Transverse colon (tissue), 4 donors: ENCODE data around the gene CPM.

Experiments
- POLR2AphosphoS5 ChIP-seq, 3 donors: sonication (generic); formaldehyde crosslinking; IDR thresholded peaks; one replicate each; pipeline ENCODE4 v1.6.1; 2016; ENCODE audit warnings: antibody characterized with exemption in 3 of 3
- TF ChIP-seq, protein P1 (sequence below), 5 experiments: fragments of 200-600 bp in 3 of 5; fragments of 450-650 bp in 2 of 5; sonication (generic) in 3 of 5; IDR thresholded peaks; 1 replicate in 2 of 5; 2 replicates in 3 of 5; pipeline ENCODE4 v1.5.1; 2016 to 2017; ENCODE audit warnings: antibody characterized with exemption in 5 of 5, inconsistent platforms in 3 of 5, mild to moderate bottlenecking in 2 of 5, moderate library complexity in 1 of 5

DNA sequence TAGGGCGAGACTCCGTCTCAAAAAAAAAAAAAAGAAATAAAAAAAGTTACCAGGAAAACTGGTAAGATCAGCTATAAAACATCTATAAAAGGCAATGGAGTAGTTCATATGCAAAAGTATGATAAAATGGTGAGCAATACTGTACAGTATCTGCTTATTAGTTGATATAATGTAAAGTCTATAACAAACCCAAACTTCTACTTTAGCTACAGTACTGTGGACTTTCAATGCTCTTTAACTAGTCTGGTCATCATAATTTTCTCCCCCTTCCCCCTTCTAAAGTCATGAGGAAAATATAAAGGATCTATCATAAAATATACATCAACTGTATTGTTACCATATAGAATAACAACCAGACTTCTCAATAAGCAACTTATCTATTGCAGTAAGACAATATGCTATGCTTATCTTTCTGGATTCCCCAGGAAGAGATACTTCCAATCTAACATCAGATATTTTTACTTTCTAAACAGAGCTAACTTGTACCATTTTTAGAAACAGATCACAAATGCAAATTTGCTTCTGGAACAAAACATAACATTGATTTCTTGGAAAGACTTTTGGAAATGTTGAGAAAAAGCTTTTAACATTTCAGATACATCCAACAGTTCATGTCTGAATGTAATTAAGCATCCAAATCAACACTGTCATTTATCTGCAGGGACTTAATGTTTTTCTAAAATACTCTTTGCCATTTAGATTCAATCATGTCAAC lies 81.2 kb downstream of the CPM start:
- TF ChIP-seq, protein P1, sequence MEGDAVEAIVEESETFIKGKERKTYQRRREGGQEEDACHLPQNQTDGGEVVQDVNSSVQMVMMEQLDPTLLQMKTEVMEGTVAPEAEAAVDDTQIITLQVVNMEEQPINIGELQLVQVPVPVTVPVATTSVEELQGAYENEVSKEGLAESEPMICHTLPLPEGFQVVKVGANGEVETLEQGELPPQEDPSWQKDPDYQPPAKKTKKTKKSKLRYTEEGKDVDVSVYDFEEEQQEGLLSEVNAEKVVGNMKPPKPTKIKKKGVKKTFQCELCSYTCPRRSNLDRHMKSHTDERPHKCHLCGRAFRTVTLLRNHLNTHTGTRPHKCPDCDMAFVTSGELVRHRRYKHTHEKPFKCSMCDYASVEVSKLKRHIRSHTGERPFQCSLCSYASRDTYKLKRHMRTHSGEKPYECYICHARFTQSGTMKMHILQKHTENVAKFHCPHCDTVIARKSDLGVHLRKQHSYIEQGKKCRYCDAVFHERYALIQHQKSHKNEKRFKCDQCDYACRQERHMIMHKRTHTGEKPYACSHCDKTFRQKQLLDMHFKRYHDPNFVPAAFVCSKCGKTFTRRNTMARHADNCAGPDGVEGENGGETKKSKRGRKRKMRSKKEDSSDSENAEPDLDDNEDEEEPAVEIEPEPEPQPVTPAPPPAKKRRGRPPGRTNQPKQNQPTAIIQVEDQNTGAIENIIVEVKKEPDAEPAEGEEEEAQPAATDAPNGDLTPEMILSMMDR (IDR thresholded peaks at IDR 0.05) = no peak
- no peak for TF ChIP-seq POLR2AphosphoS5 (IDR thresholded peaks at IDR 0.05)
